ENCODE data around the gene PMVK. TPM values are rescaled to one million over a fixed set of nuclear protein-coding genes. Genes with fewer than 3 reads are reported as not detected.
"Not testable (repeated sequence)": the region's sequence is repeated elsewhere in the genome, so short reads cannot be mapped to it uniquely, and the experiment has no call there.

PMVK gene
- 11.8 and 13.2 TPM in 2 replicates for total RNA-seq

- peak within 1 kb of the TSS; percentile 80 for H3K4me3 ChIP-seq (ENCODE audit: low read depth, low read length)
- DNase-seq (ENCODE audit: low read depth): peak; percentile 84
- peak; percentile 32 for TF ChIP-seq CTCF (conservative IDR thresholded peaks at IDR 0.05; ENCODE audit: low read depth, low read length)
Measured at GRCh38 chr1:154936555-154937084, at the start of gene PMVK. Gene PMVK (minus strand): TSS chr1:154936719. CDS start chr1:154936685, 34 bp downstream.

GRCh38 chr1:154983776-154984466, 47.4 kb upstream of the PMVK start:
- TF ChIP-seq CTCF (conservative IDR thresholded peaks at IDR 0.05; ENCODE audit: low read depth, low read length): no peak
- peak overlapping the region; percentile 77 for H3K4me3 ChIP-seq (ENCODE audit: low read depth, low read length)
- no peak for DNase-seq (ENCODE audit: low read depth)

GRCh38 chr1:154982897-154983648, 46.6 kb upstream of the PMVK start, which contains the start of gene FLAD1:
Gene FLAD1 (plus strand): TSS chr1:154983344. CDS start chr1:154983695, 351 bp downstream.
- H3K4me3 ChIP-seq (ENCODE audit: low read depth, low read length): peak within 1 kb of the TSS; percentile 77
- peak; percentile 98 for DNase-seq (ENCODE audit: low read depth)
- no peak for TF ChIP-seq CTCF (conservative IDR thresholded peaks at IDR 0.05; ENCODE audit: low read depth, low read length)

GRCh38 chr1:154982341-154982740, 45.8 kb upstream of the PMVK start:
- TF ChIP-seq CTCF (conservative IDR thresholded peaks at IDR 0.05; ENCODE audit: low read depth, low read length): no peak
- DNase-seq (ENCODE audit: low read depth): no peak
- peak overlapping the region; percentile 77 for H3K4me3 ChIP-seq (ENCODE audit: low read depth, low read length)

- TF ChIP-seq CTCF (conservative IDR thresholded peaks at IDR 0.05; ENCODE audit: low read depth, low read length): no peak
- H3K4me3 ChIP-seq (ENCODE audit: low read depth, low read length): no peak overlapping the region
- DNase-seq (ENCODE audit: low read depth): no peak
Measured at GRCh38 chr1:154978360-154978759, 41.8 kb upstream of the PMVK start.

- H3K4me3 ChIP-seq (ENCODE audit: low read depth, low read length): not testable (repeated sequence)
Measured at GRCh38 chr1:154977762-154978161, 41.2 kb upstream of the PMVK start.

GRCh38 chr1:154975409-154976059, 39.0 kb upstream of the PMVK start:
- no peak for TF ChIP-seq CTCF (conservative IDR thresholded peaks at IDR 0.05; ENCODE audit: low read depth, low read length)
- DNase-seq (ENCODE audit: low read depth): no peak
- peak overlapping the region; percentile 80 for H3K4me3 ChIP-seq (ENCODE audit: low read depth, low read length)

More at GRCh38 chr1:154977762-154978161, 41.2 kb upstream of the PMVK start:
- not testable (repeated sequence) for DNase-seq (ENCODE audit: low read depth)
